ENCODE measurements around the gene C19orf85.

- TF ChIP-seq POLR2A (IDR thresholded peaks at IDR 0.05): no peak
- peak; percentile 65 to 84 for TF ChIP-seq POLR2AphosphoS5 (IDR thresholded peaks at IDR 0.05; ENCODE audit: insufficient read depth in 1 of 2, low read depth in 1 of 2)
- peak; percentile 96 to 98 (median 97) for TF ChIP-seq CTCF (IDR thresholded peaks at IDR 0.05)
Measured at GRCh38 chr19:55503502-55504251, 39.1 kb upstream of the C19orf85 start.
